ENCODE data around the gene MRPL54. TPM values are rescaled to one million over a fixed set of nuclear protein-coding genes. Genes with fewer than 3 reads are reported as not detected.

The MRPL54 gene
- total RNA-seq: 48.9 and 52.3 TPM in 2 replicates

GRCh38 chr19:3762501-3763459, at the start of gene MRPL54:
Gene MRPL54 (plus strand): TSS chr19:3762682. CDS start chr19:3762701, 19 bp downstream.

GRCh38 chr19:3761382-3762129, 926 bp upstream of the MRPL54 start, which contains the start of gene APBA3:
Gene APBA3 (minus strand): TSS chr19:3761692. CDS start chr19:3760264, 1,428 bp downstream.

GRCh38 chr19:3771906-3772455, 9.5 kb downstream of the MRPL54 start, which contains the start of gene RAX2:
Gene RAX2 (minus strand): TSS chr19:3772228. CDS start chr19:3771742, 486 bp downstream.

DNA sequence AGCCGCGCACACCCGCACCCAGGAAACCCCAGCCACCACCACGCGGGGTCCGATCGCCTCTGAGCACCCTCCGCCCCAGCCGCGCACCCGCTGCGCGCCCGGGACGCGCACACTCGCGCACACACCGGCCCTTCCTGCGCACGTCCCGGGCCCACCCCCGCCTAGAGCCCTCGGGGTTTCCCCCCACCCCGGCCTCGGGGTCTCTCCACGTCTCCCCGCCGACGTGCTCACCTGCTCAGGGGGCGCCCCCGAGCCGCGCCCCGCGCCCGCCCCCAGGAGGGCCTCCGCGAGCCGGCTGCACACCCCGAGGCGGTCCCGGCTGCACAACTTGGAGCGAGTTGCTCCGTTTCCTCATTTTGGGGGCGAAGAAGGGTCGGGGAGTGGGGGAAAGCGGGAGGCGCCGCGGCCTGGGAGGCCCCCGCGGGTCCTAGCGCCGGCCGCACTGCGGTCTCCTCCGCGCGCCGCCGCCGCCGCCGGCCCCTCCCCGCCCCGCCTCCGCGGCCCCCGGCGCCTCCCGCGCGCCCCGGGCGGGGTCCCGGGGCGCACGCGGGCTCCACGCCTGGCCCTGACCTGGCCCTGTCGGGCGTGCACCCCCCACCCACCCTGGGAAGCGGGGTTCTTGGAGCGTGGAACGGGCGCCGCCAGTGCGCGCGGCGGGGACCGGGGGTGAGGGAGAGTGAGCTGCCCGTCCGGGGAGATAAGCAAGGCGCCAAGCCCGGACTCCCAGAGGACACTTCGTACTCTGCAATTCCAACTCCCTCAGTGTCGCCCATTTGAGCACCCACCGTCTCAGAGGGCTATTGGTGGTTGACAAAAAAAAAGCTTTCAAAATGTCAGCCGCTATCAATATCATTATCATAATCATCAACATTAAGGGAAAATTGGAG, 23.7 kb downstream of the MRPL54 start, which contains the start of gene MATK:
TSS of gene MATK (minus strand) at position 444 of the 887 bp plus-strand sequence. CDS start 1,246 bp downstream, outside the sequence.

Other genes with a start within 250 kb of the MRPL54 start
- gene TEKTIP1, start 223.5 kb upstream of the MRPL54 start, total RNA-seq: not detected in 2 replicates
- gene MFSD12, start 205.1 kb upstream of the MRPL54 start, total RNA-seq: 86.3 and 130 TPM in 2 replicates
- gene HMG20B, start 189.7 kb upstream of the MRPL54 start, total RNA-seq: 84.4 and 98.6 TPM in 2 replicates
- gene GIPC3, start 177.2 kb upstream of the MRPL54 start, total RNA-seq: under 0.01 and 0.06 TPM in 2 replicates
- gene TBXA2R, start 155.8 kb upstream of the MRPL54 start, total RNA-seq: 4.0 and 6.3 TPM in 2 replicates
- 18.2 and 24.6 TPM in 2 replicates for gene CACTIN, start 135.9 kb upstream of the MRPL54 start, total RNA-seq
- gene PIP5K1C, start 62.2 kb upstream of the MRPL54 start, total RNA-seq: 21.8 and 26.9 TPM in 2 replicates
- not detected in 2 replicates for gene TJP3, start 54.3 kb upstream of the MRPL54 start, total RNA-seq
- 10.6 and 12.2 TPM in 2 replicates for gene APBA3, start 990 bp upstream of the MRPL54 start, total RNA-seq
- gene RAX2, start 9.5 kb downstream of the MRPL54 start, total RNA-seq: not detected in 2 replicates
- not detected in 2 replicates for gene MATK, start 23.7 kb downstream of the MRPL54 start, total RNA-seq
- not detected in 2 replicates for gene ZFR2, start 106.4 kb downstream of the MRPL54 start, total RNA-seq
- gene ATCAY, start 118.0 kb downstream of the MRPL54 start, total RNA-seq: not detected in 2 replicates
- gene NMRK2, start 170.4 kb downstream of the MRPL54 start, total RNA-seq: not detected in 2 replicates
- 124 and 128 TPM in 2 replicates for gene DAPK3, start 208.4 kb downstream of the MRPL54 start, total RNA-seq
- gene EEF2, start 222.8 kb downstream of the MRPL54 start, total RNA-seq: 2,339 and 2,659 TPM in 2 replicates
- 15.8 and 17.7 TPM in 2 replicates for gene PIAS4, start 245.1 kb downstream of the MRPL54 start, total RNA-seq

Measured in aortic smooth muscle cell (primary cell).